PFSK-1 (cell line): ENCODE data around the gene PRDM11.

ENCODE experiments used
- FOXP2 ChIP-seq: optimal IDR thresholded peaks from 2 replicates; pipeline ENCODE3; 2011; ENCODE audit warnings: borderline replicate concordance, control low read depth, inconsistent platforms; ENCODE audit not compliant: insufficient read depth; ENCODE audit errors: extremely low read length, extremely low read depth
- POLR2AphosphoS5 ChIP-seq: IDR thresholded peaks from 2 replicates; pipeline ENCODE4 v1.6.1; 2012; ENCODE audit warnings: low read depth, mild to moderate bottlenecking, control low read depth, low read length, moderate library complexity
- REST ChIP-seq, 2 experiments: IDR thresholded peaks; 2 replicates each; pipeline versions ENCODE4 v1.6.1 to v1.8.0; 2011 to 2012; ENCODE audit warnings: low read depth in 2 of 2, low read length in 2 of 2, control low read depth in 1 of 2, inconsistent platforms in 1 of 2, mild to moderate bottlenecking in 1 of 2, moderate library complexity in 1 of 2; ENCODE audit not compliant: insufficient read depth in 1 of 2
- SIN3A ChIP-seq: IDR thresholded peaks from 2 replicates; pipeline ENCODE4 v1.6.1; 2012; ENCODE audit warnings: mild to moderate bottlenecking, low read length, moderate library complexity, borderline replicate concordance; ENCODE audit not compliant: insufficient read depth
- TAF1 ChIP-seq: IDR thresholded peaks from 2 replicates; pipeline ENCODE4 v1.6.1; 2012; ENCODE audit warnings: low read length, control low read depth, borderline replicate concordance; ENCODE audit not compliant: insufficient read depth

PRDM11 gene

GRCh38 chr11:45238724-45239123, 92.3 kb downstream of the PRDM11 start:
- TF ChIP-seq FOXP2 (no peak), SIN3A (no peak), POLR2AphosphoS5 (no peak), TAF1 (no peak), REST (IDR thresholded peaks at IDR 0.05; ENCODE audit: insufficient read depth in 1 of 2, low read depth in 2 of 2, low read length in 2 of 2) (no peak)

GRCh38 chr11:45239733-45240132, 93.3 kb downstream of the PRDM11 start:
- no peak for TF ChIP-seq FOXP2
- no peak for TF ChIP-seq TAF1
- no peak for TF ChIP-seq REST (IDR thresholded peaks at IDR 0.05; ENCODE audit: insufficient read depth in 1 of 2, low read depth in 2 of 2, low read length in 2 of 2)
- TF ChIP-seq POLR2AphosphoS5 = no peak

- no peak for TF ChIP-seq FOXP2
- no peak for TF ChIP-seq POLR2AphosphoS5
Measured at GRCh38 chr11:45243967-45244366, 97.5 kb downstream of the PRDM11 start.

GRCh38 chr11:45245218-45246045, 99.0 kb downstream of the PRDM11 start:
- TF ChIP-seq REST (IDR thresholded peaks at IDR 0.05; ENCODE audit: insufficient read depth in 1 of 2, low read depth in 2 of 2, low read length in 2 of 2) (no peak), SIN3A (no peak), FOXP2 (no peak), POLR2AphosphoS5 (no peak), TAF1 (no peak)

GRCh38 chr11:45246241-45246640, 99.8 kb downstream of the PRDM11 start:
- TF ChIP-seq TAF1 (no peak), POLR2AphosphoS5 (no peak), FOXP2 (no peak), REST (IDR thresholded peaks at IDR 0.05; ENCODE audit: insufficient read depth in 1 of 2, low read depth in 2 of 2, low read length in 2 of 2) (no peak), SIN3A (no peak)
